HG03565 (cell line): ENCODE results near the gene NEUROG2.

Source experiments
- ATAC-seq: cut with Tn5 transposase; IDR thresholded peaks from one replicate; pipeline ENCODE4 v1.9.1; 2021; ENCODE audit warnings: mild to moderate bottlenecking, moderate library complexity; ENCODE audit not compliant: unreplicated experiment

Gene NEUROG2

DNA sequence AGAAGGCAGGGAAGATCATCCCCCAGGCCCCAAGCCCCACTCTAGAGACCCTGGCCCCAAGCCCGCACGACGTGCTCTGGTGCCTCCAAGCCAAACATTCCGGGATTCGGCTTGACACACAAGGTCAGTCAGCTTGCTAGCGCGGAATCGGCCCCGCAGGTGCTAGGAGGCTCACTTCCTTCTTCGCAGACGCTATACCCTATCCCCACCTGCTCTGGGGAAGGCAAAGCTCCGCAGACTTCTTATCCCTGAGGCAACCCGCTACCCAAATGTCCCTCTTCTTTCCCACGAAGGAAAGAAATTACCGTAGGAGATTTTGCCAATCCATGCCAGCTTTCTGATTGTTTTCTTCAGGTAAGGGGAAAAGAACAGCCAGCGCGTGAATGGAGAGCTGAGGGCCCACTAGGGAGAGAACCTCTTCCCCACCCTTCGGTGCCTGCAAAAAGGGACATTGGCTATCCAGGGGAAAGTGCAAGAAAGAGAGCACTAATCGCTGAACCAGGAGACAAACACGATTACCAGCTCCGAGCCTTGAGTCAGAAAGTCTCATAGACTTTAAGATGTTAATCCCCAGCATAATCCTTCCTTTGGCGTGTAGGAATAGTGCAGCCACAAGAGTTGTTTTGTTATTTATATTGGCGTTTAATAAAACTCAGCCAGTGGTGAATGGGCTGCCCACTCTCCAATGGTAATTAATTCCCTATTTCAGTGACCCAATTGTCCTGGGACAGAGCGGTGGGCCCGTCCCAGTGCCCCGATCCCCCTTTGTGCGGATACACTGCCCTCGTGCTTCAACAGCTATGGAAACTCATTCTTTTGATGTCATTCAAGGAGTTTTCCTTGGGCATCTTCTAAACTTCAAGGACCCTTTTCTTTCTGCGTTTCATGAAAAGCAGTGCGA, 5.4 kb upstream of the NEUROG2 start:
- ATAC-seq = no peak

- ATAC-seq = no peak
Observed at GRCh38 chr4:112520598-112521122, 4.7 kb upstream of the NEUROG2 start.

DNA sequence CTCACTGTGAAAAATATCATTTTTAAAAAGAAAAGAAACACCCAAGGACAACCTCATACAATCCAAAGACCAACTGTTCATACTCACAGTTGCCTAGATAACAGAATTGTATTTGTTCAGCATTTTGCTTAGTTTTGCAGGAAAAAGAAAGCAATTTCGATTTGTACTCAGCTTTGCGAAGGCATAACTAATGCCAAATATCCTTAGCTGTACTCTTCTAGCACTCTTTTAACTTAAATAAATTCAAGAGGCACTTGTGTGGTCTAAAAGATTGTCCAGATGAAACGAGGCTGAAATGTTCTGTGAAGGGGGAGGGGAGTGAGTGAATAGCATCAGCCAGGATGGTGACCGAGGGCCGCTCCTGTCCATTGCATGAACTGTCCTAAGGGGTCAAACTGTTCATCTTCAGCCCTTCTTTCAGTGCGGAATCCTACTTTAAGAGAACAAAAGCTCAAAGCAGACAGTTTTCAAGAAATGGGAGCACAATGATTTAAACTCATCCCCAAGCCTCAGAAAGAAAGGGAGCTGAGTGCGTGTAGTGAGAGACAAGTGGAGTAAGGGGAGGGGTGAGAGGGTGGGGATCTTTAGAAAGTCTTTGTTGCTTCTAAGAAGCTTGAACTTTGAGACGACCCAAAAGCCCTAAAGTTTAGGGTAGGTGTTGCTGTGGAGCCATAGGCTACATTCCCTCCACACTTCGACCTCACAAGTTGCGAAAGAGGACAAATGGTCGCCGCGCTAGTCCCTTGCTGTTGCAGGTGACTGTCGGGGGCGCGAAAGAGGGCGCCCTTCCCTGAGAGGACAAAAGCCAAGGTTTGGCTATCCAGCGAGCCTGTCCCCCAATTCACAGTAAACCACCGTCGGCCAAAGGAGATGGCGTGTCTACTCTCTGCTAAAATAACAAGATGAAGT, 4.0 kb upstream of the NEUROG2 start:
- no peak for ATAC-seq

DNA sequence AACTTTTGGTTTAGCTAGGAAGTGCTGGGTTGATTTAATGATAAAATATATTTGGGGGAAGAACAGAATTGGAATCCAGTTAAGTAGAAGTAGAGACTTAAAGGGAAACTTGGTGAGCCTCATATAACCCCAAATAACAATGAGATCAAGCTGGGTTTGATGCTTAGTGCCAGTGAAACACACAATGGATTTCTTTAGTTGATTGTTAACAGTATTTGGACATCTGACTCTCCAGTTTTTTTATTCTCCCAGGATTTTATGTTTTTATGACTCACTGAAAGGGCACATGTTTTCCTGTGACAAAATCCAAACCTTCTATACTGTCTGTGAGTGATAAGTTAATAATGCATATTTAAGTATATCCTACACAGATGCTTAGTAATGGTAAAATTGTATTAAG, 2.7 kb upstream of the NEUROG2 start:
- ATAC-seq = no peak

DNA sequence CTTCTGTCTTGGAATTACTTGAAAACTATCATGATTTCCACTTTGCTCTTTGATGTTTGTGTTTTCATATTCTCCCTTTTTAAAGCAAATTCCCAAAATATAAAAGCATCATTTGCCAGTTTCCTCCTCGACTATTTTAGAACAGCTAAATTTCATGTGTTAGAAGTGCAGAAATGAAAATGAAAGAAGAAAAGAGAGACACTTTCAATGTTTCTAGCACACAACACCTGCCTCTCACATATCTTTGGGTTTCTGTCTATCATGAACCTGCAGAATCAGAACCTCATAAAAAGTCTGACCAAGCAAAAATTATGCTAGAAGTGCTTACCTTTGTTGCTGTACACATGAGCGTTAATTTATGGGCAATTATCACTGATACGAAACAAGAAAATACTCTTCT, 1.9 kb upstream of the NEUROG2 start:
- ATAC-seq = no peak

- ATAC-seq = peak; percentile 19
Observed at GRCh38 chr4:112517067-112517634, 1.2 kb upstream of the NEUROG2 start.

- no peak for ATAC-seq
Observed at GRCh38 chr4:112516471-112517066, 589 bp upstream of the NEUROG2 start.

- peak; percentile 22 for ATAC-seq
Observed at GRCh38 chr4:112515198-112516065, 548 bp downstream of the NEUROG2 start.

DNA sequence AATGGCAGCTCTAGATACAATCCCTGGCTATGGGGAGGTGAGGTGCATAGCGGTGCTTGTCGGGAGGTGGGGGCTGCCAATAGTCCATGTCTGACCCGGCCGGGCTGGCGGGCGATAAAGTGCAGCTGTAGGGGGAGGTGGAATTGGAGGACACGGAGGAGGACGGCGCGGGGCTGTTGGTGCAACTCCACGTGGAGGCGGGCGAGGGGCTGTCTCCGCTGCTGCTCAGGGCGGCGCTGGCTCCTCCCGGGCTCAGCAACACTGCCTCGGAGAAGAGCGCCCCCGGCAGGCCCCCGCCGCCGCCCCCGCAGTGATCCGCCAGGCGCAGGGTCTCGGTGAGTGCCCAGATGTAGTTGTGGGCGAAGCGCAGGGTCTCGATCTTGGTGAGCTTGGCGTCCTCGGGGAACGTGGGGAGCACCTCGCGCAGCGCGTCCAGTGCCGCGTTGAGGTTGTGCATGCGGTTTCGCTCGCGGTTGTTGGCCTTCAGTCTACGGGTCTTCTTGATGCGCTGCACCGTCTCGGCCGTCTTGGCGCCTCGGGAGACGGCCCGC, 1.3 kb downstream of the NEUROG2 start:
- ATAC-seq = peak; percentile 1

DNA sequence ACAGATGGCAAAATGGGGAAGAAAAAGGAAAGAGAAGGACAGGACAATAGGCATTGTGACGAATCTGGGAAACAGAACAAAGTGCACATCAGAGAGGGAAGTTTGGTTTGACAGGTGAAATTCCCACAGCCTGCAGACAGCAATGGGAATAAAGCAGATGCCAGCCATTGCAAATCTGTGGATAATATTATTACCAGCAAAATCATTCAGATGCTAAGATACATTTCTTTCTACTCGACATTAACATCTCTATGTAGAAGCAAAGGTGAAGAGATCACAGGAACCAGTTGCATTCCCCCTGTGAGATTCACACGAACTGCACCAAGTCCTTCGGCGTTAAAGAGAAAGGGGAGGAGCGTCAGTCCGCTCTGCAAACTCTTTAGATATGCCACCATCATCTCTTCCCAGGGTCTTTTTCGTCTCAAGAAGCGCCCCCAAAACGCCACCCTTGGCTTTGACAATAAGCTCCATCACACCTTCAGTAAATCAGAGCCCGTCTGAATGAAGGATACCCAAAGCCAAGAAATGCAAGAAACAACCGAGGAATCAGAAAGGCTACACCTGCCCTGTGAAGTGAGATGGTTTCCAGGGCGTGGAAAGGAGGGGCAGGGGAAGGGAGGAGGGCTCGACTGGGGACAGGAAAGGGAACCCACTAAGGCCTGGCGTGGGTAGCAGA, 1.9 kb downstream of the NEUROG2 start:
- no peak for ATAC-seq

DNA sequence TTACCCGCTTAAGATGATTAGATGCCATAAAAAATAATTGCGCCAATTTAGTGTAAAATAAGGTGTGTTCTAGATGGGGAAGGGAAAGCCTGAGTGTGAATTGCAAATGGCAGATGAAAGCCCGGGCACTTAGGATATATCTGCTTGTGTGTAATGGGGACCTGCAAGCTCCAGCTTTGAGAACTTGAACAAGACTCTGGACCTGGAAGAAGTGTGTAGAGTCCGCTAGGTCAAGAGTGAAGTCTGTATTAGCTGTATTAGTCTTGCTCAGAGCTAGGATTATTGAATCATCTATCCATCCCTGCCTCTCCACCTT, 4.2 kb downstream of the NEUROG2 start:
- no peak for ATAC-seq

DNA sequence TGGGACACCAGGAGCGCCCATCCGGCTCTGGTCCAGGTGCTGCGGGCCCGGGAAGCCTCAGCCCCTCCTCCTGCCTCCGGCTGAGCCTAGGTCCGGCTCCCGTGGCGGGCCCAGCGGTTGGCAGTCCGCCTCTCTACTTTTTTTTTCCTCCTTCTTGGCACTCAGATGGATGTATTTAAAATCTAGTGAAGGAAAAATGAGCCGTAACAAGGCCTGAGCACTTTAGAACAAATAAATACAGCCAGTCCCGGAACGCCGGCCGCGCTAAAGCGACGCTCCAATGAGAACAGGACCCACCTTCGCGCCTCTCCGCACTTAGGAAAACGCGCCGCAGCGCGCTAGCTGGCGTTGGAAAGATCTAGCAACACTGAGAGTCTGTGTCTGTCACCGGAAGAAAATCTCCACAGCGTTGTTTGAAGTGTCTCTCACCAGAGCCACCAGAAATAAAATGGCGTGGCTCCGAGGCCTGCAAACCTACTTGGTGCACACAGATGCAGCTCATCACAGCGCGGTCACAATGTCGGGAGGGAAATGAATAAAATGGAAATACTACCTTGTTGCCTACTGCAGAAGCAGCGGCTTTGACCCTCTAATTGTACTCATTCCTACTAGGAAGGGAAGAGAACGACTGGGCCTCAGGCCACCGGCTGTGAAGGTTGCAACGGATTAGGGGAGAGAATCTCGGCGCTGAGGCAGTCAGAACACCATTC, 4.7 kb downstream of the NEUROG2 start:
- no peak for ATAC-seq

DNA sequence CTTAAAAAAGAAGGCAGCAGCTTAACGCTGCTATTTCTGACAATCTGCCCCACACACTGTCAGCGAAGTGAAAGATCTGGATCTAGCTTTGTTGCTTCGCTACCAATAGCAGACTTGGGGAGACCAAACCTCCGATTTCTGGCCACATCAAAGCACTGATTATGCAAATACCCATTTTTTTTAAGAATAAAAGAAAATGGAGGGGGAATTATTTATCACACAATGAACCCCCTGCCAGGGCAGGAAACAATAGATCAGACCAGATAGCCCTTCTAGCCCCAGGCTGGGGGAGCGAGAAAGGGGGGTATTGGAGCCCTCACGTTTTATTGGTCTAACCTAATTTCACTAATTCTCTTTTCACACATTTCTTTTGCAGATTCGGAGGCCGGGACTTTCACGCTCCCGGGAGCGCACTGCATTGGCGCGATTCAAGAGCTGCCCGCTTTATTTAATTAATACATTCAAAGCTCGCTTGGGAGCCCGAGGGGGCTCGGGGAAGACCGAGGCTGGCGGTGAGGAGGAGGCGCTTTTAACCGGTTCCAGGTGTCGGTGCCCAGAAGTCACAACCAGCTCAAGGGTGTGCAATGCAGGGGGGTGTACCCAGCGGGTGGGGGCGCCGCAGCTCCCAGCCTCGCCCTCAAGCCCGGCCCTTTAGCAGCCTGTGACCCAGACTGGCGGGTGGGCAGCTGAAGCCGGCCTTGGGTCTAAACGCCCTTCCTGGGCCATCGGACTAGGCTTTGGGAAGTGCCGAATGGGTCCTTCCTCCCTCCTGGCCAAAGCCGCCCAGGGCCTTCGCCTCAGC, 5.5 kb downstream of the NEUROG2 start:
- ATAC-seq = no peak

DNA sequence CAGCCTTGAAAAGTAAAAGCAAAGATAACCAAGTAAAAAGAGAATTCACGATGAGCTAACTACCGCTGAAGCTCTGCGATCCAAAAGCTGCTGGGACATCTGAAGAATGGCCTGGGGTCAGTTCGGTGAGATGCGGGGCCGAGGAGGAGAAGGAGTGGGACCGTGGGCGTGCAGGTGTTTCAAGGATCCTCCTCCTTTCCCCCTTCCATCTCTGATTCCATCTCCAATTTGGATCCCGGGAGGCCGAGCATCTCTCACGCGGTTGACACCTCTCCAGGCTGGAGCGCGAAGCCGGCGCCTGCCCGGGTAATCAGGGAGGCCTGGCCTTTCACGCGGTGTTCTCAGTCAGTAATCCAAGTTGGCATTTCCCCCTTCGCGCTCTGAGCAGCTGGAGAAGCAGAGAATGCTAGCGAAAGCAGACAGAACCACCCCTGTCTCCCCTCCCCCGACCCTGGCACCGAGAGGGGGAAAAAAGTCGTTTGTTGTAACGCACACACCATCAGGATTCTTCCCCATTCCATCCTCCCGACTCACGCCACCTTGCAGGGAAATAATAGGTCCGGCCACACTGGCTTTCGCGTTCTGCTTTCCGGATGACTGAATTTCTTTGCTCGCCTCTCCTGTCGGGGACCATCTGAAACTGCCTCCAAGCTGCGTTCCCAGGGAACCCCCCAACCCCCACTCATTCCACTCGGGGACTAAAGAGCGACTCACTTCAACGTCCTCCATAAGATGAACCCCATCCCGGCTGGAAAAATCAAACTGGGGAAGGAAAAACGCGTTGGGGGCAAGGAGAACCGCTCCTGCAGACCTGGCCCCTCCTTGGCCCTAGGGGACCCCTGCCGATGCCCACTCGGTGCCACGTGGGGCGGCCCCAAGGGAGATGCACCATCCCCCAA, 6.5 kb downstream of the NEUROG2 start:
- no peak for ATAC-seq

GRCh38 chr4:112508356-112508755, 7.6 kb downstream of the NEUROG2 start:
- ATAC-seq = no peak

- ATAC-seq = no peak
Observed at GRCh38 chr4:112504807-112505206, 11.2 kb downstream of the NEUROG2 start.

- no peak for ATAC-seq
Observed at GRCh38 chr4:112502871-112503270, 13.1 kb downstream of the NEUROG2 start.
